Liver (tissue), 9 donors: ENCODE results near the gene ZFP42. TPM values are rescaled to one million over a fixed set of nuclear protein-coding genes. Genes with fewer than 3 reads are reported as not detected.

Experiments used
- DNase-seq: peaks from one replicate; pipeline ENCODE4 v3.0.0-alpha.2; 2017; ENCODE audit warnings: low spot score
- H3K27ac ChIP-seq, 2 donors: one replicate each; pipeline ENCODE4 v1.7.0; 2013; ENCODE audit warnings: inconsistent platforms in 2 of 2, low read length in 2 of 2, control low read depth in 1 of 2, low read depth in 1 of 2, mild to moderate bottlenecking in 1 of 2
- H3K27me3 ChIP-seq, 4 donors: one replicate each; pipeline versions ENCODE4 v1.6.1 to v1.7.0; 2013; ENCODE audit warnings: low read length in 3 of 4, inconsistent platforms in 1 of 4, mild to moderate bottlenecking in 1 of 4, moderate library complexity in 1 of 4; ENCODE audit not compliant: control insufficient read depth in 4 of 4, insufficient read depth in 4 of 4
- H3K36me3 ChIP-seq, 4 donors: one replicate each; pipeline versions ENCODE4 v1.6.1 to v1.7.0; 2013; ENCODE audit warnings: low read length in 3 of 4, mild to moderate bottlenecking in 3 of 4, low read depth in 1 of 4, moderate library complexity in 1 of 4; ENCODE audit not compliant: control insufficient read depth in 4 of 4, insufficient read depth in 3 of 4
- H3K4me1 ChIP-seq, 4 donors: one replicate each; pipeline versions ENCODE4 v1.6.1 to v1.7.0; 2013; ENCODE audit warnings: low read length in 3 of 4, mild to moderate bottlenecking in 3 of 4, moderate library complexity in 1 of 4; ENCODE audit not compliant: control insufficient read depth in 4 of 4, insufficient read depth in 4 of 4
- H3K4me3 ChIP-seq, 3 donors: one replicate each; pipeline versions ENCODE4 v1.6.1 to v1.7.0; 2013; ENCODE audit warnings: low read length in 3 of 3, control low read depth in 1 of 3, low read depth in 1 of 3, mild to moderate bottlenecking in 1 of 3
- H3K9ac ChIP-seq, 2 donors: one replicate each; pipeline ENCODE4 v1.7.0; 2013; ENCODE audit warnings: low read length in 2 of 2, mild to moderate bottlenecking in 2 of 2, moderate library complexity in 2 of 2, control low read depth in 1 of 2, low read depth in 1 of 2
- H3K9me3 ChIP-seq, 4 donors: one replicate each; pipeline versions ENCODE4 v1.6.1 to v1.7.0; 2013; ENCODE audit warnings: low read length in 3 of 4; ENCODE audit not compliant: control insufficient read depth in 4 of 4
- ATF3 ChIP-seq: IDR thresholded peaks from 2 replicates; pipeline ENCODE4 v1.6.1; 2016; ENCODE audit warnings: antibody characterized with exemption
- EGR1 ChIP-seq, 2 donors: IDR thresholded peaks; 2 replicates each; pipeline ENCODE4 v1.6.1; 2016 to 2018; ENCODE audit warnings: antibody characterized with exemption in 2 of 2, low read depth in 2 of 2
- FOXA1 ChIP-seq: IDR thresholded peaks from 2 replicates; pipeline ENCODE4 v1.6.1; 2016; ENCODE audit warnings: antibody characterized with exemption
- FOXA2 ChIP-seq: IDR thresholded peaks from 2 replicates; pipeline ENCODE4 v1.6.1; 2016; ENCODE audit warnings: antibody characterized with exemption
- GABPA ChIP-seq, 2 donors: IDR thresholded peaks in 1 of 2; conservative IDR thresholded peaks in 1 of 2; 2 replicates each; pipeline ENCODE4 v1.6.1; 2016; ENCODE audit warnings: antibody characterized with exemption in 2 of 2, mild to moderate bottlenecking in 1 of 2, moderate library complexity in 1 of 2
- HNF4A ChIP-seq, 2 donors: conservative IDR thresholded peaks; 2 replicates each; pipeline ENCODE4 v1.6.1; 2016; ENCODE audit warnings: antibody characterized with exemption in 2 of 2, mild to moderate bottlenecking in 2 of 2
- HNF4G ChIP-seq: IDR thresholded peaks from 2 replicates; pipeline ENCODE4 v1.6.1; 2016; ENCODE audit warnings: antibody characterized with exemption
- JUND ChIP-seq, 2 donors: IDR thresholded peaks; 2 replicates each; pipeline ENCODE4 v1.6.1; 2016; ENCODE audit warnings: antibody characterized with exemption in 2 of 2
- MAX ChIP-seq: IDR thresholded peaks from 2 replicates; pipeline ENCODE4 v1.6.1; 2016; ENCODE audit warnings: antibody characterized with exemption
- NR2F2 ChIP-seq: IDR thresholded peaks from 2 replicates; pipeline ENCODE4 v1.6.1; 2016; ENCODE audit warnings: antibody characterized with exemption
- RAD21 ChIP-seq, 2 donors: IDR thresholded peaks; 2 replicates each; pipeline ENCODE4 v1.6.1; 2016; ENCODE audit warnings: antibody characterized with exemption in 2 of 2, mild to moderate bottlenecking in 2 of 2
- REST ChIP-seq: IDR thresholded peaks from 2 replicates; pipeline ENCODE4 v1.6.1; 2016; ENCODE audit warnings: antibody characterized with exemption, mild to moderate bottlenecking
- RXRA ChIP-seq, 2 donors: IDR thresholded peaks; 2 replicates each; pipeline ENCODE4 v1.6.1; 2017 to 2018; ENCODE audit warnings: antibody characterized with exemption in 2 of 2, mild to moderate bottlenecking in 1 of 2
- SP1 ChIP-seq: IDR thresholded peaks from 2 replicates; pipeline ENCODE4 v1.6.1; 2018; ENCODE audit warnings: antibody characterized with exemption, mild to moderate bottlenecking
- TAF1 ChIP-seq: conservative IDR thresholded peaks from 2 replicates; pipeline ENCODE4 v1.6.1; 2016; ENCODE audit warnings: antibody characterized with exemption, mild to moderate bottlenecking
- YY1 ChIP-seq: IDR thresholded peaks from 2 replicates; pipeline ENCODE4 v1.6.1; 2016; ENCODE audit warnings: antibody characterized with exemption, mild to moderate bottlenecking
- WGBS: extraction: QIAGEN DNeasy Blood & Tissue Kit; methylation state at CpG from one replicate; pipeline ENCODE4 v1.1.7; 2013; 5-methylcytosine and 5-hydroxymethylcytosine counted together
- polyA plus RNA-seq, 2 donors: library from polyadenylated mRNA; stranded (reverse) in 1 of 2; unstranded in 1 of 2; fragments of 200-250 nt in 1 of 2; fragments of >200 nt in 1 of 2; fragmentation: Nextera tagmentation in 1 of 2; extraction: Ambion mirVana in 1 of 2; gene quantifications; one replicate each; pipeline versions ENCODE4 v1.2.1 to v1.2.3, GENCODE V29; 2013 to 2015
- total RNA-seq, 2 donors: library from RNA; depleted of rRNA; stranded (reverse); fragments of >200 nt; gene quantifications; one replicate each; pipeline ENCODE4 v1.2.3, GENCODE V29; 2014
- TF ChIP-seq, protein P1 (sequence below): IDR thresholded peaks from 2 replicates; pipeline ENCODE4 v1.6.1; 2016; ENCODE audit warnings: antibody characterized with exemption
- TF ChIP-seq, protein P2 (sequence below): fragments of 150-350 bp; IDR thresholded peaks from 2 replicates; pipeline ENCODE4 v1.5.1; 2017; ENCODE audit warnings: improper control_type of control experiment, low read depth, low read length; ENCODE audit not compliant: missing input control
- donor health status: healthy.
- donor health status: healthy.
- donor health status: healthy.
- donor health status: healthy.
- donor health status: healthy.

ZFP42 gene
- total and polyA plus RNA-seq, 4 donors, result not detected

GRCh38 chr4:188037003-188037713 lies 41.6 kb downstream of the ZFP42 start:
- H3K4me1 ChIP-seq, result no peaks in the 10 kb centered on the region
- TF ChIP-seq MAX (no peak), YY1 (no peak), FOXA1 (no peak), TAF1 (no peak), RXRA (IDR thresholded peaks at IDR 0.05) (no peak), REST (no peak), EGR1 (IDR thresholded peaks at IDR 0.05; ENCODE audit: low read depth in 2 of 2) (no peak), NR2F2 (no peak), GABPA (IDR thresholded peaks at IDR 0.05 in 1 of 2, conservative IDR thresholded peaks at IDR 0.05 in 1 of 2) (no peak), FOXA2 (no peak), HNF4A (conservative IDR thresholded peaks at IDR 0.05) (no peak), JUND (IDR thresholded peaks at IDR 0.05) (no peak), RAD21 (IDR thresholded peaks at IDR 0.05) (no peak), SP1 (no peak), HNF4G (no peak), ATF3 (no peak)
- TF ChIP-seq, protein P1, sequence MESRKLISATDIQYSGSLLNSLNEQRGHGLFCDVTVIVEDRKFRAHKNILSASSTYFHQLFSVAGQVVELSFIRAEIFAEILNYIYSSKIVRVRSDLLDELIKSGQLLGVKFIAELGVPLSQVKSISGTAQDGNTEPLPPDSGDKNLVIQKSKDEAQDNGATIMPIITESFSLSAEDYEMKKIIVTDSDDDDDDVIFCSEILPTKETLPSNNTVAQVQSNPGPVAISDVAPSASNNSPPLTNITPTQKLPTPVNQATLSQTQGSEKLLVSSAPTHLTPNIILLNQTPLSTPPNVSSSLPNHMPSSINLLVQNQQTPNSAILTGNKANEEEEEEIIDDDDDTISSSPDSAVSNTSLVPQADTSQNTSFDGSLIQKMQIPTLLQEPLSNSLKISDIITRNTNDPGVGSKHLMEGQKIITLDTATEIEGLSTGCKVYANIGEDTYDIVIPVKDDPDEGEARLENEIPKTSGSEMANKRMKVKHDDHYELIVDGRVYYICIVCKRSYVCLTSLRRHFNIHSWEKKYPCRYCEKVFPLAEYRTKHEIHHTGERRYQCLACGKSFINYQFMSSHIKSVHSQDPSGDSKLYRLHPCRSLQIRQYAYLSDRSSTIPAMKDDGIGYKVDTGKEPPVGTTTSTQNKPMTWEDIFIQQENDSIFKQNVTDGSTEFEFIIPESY, result no peak
- TF ChIP-seq, protein P2, sequence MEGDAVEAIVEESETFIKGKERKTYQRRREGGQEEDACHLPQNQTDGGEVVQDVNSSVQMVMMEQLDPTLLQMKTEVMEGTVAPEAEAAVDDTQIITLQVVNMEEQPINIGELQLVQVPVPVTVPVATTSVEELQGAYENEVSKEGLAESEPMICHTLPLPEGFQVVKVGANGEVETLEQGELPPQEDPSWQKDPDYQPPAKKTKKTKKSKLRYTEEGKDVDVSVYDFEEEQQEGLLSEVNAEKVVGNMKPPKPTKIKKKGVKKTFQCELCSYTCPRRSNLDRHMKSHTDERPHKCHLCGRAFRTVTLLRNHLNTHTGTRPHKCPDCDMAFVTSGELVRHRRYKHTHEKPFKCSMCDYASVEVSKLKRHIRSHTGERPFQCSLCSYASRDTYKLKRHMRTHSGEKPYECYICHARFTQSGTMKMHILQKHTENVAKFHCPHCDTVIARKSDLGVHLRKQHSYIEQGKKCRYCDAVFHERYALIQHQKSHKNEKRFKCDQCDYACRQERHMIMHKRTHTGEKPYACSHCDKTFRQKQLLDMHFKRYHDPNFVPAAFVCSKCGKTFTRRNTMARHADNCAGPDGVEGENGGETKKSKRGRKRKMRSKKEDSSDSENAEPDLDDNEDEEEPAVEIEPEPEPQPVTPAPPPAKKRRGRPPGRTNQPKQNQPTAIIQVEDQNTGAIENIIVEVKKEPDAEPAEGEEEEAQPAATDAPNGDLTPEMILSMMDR, result no peak
- no peaks in the 10 kb centered on the region for H3K9me3 ChIP-seq
- 68% methylated on average over 12 of the region's 12 CpGs for whole genome bisulfite sequencing
- DNase-seq, result no peak
- no peaks in the 10 kb centered on the region for H3K27me3 ChIP-seq
- no peak overlapping the region for H3K9ac ChIP-seq
- H3K27ac ChIP-seq, result no peak overlapping the region
- H3K36me3 ChIP-seq, result no peaks in the 10 kb centered on the region
- no peak overlapping the region for H3K4me3 ChIP-seq
